Epithelial cell of prostate (primary cell): ENCODE results near the gene ZFHX3.
A peak's percentile ranks its signal among the peaks of the same experiment; 100 is the strongest.

ENCODE experiments used
- DNase-seq: peaks from one replicate; pipeline ENCODE4 v3.0.0-alpha.2; 2011; ENCODE audit warnings: low read depth, low spot score
- H3K27ac ChIP-seq: fragments of 450-650 bp; 2 replicates; pipeline ENCODE4 v1.5.1; 2017; ENCODE audit warnings: mild to moderate bottlenecking

Gene ZFHX3

DNA sequence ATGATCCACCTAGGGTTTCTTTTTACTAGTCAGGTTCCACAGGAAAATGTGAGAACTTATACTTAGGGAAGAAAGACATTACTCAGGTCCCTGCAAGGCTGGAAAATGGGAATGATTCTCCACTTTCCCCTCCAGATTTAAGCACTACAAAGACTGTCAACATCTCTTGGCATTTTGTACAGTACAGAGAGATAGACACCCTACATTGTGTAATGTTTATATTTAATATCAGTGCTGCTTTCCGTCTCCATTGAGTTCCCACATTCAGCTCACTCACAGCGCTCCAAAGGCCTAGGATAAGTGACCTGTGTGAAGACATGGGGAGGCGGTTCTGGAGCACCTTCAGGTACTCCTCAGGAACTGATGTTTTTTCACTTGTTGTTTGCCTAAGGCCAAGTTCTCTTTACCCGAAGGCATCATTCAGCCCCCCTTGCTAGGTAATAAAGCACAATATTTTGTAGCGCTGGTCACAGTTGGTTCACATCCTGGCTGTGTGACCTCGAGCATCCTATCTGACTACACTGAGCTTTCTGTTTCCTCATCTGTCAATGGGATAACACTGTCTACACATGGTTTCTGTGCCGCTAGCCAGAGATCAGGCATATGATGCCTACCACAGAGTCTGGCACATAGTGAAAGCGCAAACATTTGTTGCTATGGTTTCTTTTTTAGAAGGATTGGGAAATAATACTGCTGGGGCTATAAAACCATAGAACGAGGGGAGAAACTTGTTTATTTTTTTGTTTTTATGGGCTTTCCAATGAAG is 226.6 kb downstream of the ZFHX3 start:
- no peak overlapping the region for H3K27ac ChIP-seq
- no peak for DNase-seq

DNA sequence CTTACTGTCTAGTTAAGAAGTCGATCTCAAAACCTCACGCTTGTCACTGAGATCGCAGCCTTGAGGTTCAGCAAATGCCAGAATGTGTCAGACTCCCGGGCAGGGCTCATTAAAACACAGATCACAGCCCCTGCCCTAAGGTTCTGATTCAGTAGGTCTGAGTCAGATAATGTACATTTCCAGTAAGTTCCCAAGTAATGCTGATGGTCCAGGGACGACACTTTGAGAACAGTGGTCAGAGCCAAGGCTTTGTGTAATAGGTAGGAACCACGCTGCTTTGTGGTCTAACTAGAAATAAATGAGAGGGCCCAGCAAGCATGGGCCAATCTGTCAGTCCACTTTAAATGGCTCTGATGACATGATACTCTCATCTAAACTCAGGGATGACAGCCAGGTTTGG is 228.6 kb downstream of the ZFHX3 start:
- H3K27ac ChIP-seq, result no peak overlapping the region
- DNase-seq, result no peak

DNA sequence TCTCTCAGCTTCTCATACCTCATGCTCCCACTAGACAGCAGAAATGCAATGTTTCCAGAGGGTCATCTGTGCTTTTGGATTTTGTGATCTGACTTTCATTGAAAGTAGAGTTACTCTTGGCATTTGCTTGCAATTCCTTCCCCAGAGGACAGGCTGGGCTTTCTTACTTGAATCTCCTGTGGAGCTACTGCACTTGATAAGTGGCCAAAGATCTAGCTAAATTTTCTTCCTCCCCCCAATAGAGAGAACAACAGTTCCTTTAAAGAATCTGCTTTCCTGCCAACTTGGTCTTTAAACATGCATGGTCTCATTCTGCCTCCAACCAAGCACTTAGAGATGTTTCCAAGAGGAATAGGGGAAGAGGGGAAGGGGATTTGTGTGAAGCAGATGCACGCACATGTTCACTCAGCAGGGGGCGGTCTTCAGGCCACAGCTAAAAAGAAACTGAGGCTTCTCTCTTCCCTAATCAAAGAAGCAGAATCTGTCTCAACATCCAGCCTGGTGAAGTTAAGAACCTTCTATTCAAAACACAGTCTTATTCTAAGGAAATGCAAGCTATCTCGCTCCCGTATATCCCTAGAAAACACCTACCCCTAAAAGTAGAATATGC is 229.6 kb downstream of the ZFHX3 start:
- H3K27ac ChIP-seq, result no peak overlapping the region
- DNase-seq, result no peak

DNA sequence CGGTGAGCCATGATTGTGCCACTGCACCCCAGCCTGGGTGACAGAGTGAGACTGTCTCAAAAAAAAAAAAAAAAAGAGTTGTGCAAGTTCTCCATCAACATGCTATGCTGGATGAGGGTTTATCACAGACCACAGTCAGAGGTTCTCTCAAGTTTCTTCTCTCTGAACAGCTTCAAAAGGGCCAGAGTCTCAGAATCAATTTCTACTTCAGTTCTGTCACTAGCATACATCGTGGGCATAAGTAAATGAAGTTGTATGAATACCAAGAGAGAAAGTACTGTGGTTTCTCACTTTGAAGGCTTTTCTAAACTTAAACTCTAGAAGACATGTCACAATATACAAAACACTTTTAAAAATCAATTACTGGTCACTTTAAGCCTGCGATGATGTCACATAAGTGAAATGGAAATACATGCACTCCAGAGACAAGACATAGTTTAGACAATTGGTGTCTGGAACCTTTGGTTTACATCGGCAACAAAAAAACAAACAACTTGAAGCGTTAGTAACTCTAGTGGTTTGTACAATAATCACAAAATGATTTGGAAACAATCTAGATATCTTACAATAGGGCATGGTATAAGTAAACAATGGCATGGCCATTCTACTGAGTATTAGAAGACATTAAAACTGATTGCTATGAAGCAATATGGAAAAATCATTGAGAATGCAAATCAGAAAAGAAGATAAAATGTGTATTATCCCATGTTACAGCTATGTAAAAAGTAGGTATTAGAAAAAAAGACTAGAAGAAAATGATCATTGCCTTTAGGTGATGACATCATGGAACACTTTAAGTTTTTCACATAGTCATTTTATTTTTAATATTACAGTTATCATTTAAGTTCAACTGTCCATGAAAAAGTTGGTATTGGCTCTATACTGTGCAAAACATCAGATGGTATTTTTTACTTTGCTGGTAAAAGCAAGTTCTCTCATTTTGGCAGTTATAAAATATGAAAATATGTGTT is 232.3 kb downstream of the ZFHX3 start:
- DNase-seq, result no peak
- no peak overlapping the region for H3K27ac ChIP-seq

DNA sequence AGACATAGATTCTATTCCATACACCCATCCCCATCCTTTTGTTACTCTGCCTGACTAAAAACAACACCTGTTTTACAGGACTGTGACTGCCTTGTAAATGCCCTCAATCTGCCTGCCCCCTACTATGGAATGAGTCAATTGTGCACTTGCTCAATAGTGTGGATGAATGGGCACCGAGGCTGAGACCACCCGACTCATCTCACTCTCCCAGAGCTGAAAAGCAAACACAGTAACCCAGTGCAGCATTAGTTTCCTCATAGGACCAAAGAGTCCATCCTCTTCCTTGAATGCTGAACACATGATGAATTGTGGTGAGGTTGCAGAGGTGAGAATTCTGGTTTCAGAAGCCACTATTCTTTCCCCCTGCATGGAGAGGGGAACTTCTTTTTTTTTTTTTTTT is 233.7 kb downstream of the ZFHX3 start:
- H3K27ac ChIP-seq, result no peak overlapping the region
- no peak for DNase-seq

DNA sequence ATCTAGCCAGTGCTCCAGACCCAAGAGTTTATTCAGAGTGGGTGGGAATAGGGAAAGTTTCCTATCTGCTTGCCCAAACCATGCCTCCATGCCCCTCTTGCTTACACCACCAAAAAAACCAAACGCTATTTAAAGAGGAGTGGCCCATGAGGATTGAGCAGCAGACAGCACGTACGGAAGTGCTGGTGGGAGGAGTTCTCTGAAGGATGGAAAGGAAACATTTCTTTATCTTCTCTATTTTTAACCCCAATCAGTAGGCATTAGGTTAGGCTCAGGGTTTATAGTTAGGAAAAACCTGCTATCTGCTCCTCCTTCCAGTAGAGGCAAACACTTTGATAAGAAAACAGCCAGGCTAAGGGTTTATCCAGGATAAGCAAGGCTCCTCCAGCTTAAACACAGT is 235.3 kb downstream of the ZFHX3 start:
- no peak overlapping the region for H3K27ac ChIP-seq
- DNase-seq, result no peak

DNA sequence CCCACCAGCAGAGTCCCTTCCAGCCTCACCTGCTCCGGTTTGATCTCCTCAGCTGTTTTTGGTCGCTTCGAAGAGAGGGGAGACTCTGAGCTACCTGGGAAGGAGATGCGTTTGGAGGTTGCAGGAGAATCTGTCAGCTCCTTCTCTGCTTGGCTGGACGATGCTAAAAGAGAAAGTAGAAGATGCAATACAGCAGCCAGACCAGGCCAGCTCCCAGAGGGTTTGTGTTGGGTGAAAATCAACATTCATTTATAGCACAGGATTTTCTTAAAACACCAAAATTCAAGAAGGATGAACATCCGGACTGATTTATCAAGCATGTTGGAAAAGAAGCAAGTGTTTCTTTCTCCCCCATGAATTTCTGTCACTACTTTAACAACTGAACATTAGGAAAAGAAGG is 236.1 kb downstream of the ZFHX3 start:
- H3K27ac ChIP-seq, result no peak overlapping the region
- DNase-seq, result no peak

DNA sequence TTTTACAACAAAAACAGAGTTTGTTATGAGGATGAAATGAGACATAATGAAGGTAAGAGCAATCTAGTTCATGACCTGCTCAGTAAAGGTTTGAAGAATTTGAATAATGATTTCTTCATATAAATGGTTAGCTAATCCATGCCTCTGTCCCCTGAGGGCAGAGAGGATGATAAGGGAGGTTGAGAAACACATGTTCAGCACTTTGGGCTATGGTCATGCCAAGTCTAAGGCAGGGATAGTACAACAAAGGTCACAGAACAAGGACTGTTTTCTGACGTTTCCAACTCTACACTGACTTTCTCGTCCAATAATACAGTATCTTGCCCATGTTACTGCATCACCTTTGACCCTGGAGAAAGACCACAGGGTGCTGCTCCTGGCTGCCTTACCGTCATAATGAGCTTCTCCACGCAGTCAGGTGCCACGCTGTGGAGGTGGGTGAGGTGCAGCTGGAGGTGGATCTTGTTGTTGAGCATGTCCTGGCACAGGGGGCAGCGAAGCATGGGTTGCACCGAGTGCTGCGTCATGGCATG is 236.7 kb downstream of the ZFHX3 start:
- DNase-seq, result no peak
- no peak overlapping the region for H3K27ac ChIP-seq

DNA sequence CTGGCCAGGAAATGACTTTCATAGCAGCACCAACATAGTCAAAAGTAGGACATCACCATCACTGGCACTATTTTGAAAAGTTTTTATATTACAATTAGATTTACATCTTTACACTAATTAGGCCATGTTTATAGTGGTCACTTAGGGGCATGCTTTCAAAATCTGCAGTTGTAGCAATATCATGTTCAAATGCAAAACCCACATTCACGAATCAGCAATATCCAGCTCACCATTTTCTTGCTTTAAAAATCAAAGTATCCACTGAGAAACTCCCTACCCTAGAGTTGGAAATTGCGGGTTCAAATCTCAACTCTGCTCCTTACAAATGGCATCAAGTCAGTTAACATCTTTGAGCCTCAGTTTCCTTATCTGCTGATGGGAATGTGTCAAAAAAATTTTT is 237.4 kb downstream of the ZFHX3 start:
- DNase-seq, result no peak

DNA sequence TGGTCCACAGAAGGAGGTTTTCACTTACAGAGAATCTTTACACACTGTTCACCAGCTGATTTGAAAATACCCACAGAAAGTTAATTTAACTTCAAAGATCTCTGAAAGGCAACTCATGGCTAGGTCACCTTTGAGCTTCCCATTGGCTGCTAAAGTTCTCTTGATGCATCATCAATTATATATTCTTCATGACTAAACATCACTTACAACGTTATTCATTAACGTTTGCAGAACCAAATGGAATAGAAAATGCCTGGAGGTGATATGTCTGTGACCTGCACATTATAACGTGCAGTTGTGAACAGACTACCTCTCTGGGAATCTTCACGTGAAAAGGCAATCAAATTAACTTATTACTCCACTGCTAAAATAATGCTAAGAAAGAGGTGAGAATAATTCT is 238.5 kb downstream of the ZFHX3 start:
- H3K27ac ChIP-seq, result no peak overlapping the region
- DNase-seq, result no peak

More for the DNA sequence above, 237.4 kb downstream of the ZFHX3 start:
- H3K27ac ChIP-seq, result no peak overlapping the region

DNA sequence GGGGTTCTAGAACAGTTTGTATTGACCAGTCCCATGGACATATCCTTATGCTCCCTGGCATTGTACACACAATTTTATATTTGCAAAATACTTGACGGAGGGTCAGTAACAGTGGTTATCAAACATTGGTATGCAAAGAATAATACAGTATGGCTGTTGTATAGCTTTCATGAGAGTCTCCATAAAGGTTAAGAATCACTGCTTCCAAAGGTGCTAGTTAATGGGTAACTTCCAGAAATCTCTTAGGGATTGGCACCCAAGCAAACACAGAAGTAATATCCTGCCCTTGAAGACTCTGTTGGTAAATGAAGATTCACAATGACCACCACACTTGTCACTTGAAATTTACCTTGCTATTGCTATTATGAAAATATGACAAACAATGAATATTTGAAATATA is 239.2 kb downstream of the ZFHX3 start:
- no peak for DNase-seq

DNA sequence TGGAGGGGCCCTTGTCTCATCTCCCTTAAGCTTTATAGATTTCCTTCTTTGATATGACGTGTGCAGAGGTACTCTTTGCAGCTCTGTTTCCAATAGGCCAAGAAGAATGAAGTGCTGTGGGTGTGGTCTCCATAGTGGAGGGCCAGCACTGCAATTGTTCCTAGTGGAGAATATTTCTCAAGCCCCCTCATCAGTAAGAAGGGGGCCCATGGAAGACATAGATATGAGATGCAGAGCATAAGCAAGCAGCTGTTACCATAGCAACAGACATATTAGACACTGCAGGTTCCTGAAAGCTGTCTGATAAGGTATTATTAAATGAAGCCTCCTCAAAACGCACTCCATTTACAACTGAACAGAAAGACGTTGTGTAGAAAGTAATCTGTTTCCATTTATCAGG is 240.7 kb downstream of the ZFHX3 start:
- no peak overlapping the region for H3K27ac ChIP-seq
- DNase-seq, result no peak

More for the DNA sequence above, 239.2 kb downstream of the ZFHX3 start:
- no peak overlapping the region for H3K27ac ChIP-seq

DNA sequence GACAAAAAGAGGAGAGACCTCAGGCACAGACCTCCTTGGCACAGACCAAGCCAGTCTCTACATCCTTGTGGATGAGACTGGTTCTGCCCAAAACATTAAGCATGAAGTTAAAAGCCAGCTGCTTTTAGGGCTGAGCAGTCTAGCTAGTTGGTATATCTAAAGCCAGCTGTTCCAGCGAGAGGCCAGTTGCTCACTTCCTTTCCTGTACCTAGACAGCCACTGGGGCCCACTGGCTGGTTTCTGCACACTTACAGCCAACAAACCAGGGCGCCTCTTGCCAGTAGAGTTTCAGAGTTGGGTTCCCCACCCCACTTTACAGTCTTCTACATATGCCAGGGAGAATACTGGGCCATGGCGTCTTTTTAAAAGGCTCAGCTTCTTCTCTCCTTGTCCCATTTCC is 242.4 kb downstream of the ZFHX3 start:
- DNase-seq, result no peak
- no peak overlapping the region for H3K27ac ChIP-seq

DNA sequence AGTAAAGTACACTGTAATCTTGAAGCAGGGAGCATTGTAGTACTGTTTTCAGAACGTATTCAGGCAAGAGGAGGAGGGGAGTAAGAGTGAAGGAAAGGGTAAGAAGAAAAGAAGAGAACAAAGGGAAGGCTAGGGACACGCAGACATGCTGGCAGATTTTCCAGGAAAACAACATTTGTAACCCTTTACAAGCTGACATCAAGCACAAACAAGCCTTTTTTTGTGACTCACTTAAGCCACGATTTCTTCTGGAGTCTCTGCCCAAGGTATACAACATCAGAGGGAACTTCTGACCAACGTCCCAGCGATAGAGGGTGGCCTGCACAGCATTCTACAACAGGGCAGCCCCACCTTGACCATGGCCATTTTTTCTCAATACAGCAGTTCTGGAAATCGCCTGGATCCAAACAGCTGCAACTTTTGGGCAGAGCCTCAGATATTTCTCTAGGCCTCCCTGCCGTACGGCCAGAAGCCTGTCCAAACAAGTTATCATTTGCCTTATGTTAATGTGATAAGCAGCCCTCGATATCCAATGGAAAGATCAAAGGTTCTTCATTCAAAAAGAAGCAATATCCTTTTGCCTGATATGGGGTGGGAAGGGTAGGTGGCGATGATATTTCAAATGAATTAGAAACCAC is 247.3 kb downstream of the ZFHX3 start:
- no peak for DNase-seq
- peak overlapping the region; percentile 23 for H3K27ac ChIP-seq

DNA sequence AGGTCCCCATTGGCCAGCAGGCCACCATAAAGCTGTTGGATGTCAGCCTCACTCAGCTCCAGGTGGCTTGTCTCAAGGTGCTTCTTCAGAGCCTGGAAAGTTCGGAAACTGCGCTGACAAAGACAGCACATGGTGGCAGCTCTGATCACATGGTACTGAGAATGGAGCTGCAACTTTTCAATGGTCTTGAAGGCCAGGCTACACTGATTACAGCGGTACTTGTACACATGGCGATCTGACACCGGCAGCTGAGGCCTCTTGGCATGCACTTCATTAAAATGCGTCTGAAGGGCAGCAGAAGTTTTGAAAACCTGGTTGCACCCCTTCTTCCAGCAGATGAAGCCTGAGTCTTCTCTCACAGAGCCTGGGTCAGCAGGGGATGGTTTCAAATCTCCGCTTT is 249.7 kb downstream of the ZFHX3 start:
- no peak for DNase-seq
- no peak overlapping the region for H3K27ac ChIP-seq

DNA sequence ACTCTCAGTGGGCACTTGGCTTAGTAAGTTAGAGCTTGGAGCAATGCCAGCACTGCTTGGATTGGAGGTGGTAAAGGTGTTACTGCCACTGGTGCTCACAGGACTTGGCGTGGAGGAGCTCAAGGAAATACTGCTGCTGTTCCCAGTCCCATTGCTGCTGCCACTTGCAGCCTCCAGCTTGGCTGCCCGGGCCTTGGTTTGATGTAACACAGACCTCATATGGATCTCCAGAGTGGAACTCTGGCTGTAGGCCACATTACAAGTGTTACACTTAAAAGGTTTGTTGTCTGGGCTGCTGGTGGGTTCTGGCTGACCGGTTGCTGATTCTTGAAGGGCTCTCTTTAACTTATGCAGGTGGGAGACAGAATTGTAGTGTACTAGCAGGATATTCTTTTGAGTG is 250.3 kb downstream of the ZFHX3 start:
- no peak overlapping the region for H3K27ac ChIP-seq

DNA sequence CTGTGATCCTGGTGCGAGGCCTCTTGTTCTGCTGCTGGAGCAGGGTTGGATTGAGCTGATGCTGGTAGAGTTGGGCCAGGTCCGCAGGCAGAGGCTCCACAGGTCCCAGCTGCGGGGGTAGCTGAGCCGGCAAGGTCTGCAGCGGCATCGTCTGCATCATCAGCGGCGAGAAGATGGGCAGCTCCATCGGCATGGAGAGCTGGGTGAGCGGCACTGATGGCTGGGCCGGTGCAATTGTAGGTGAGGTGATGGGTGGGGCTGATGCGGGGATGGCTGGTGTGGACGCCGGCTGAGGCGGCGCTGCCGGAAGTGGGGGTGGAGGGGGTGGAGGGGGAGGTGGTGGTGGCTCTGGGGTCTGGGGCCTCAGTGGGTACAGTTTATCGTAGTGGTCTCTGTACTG is 251.7 kb downstream of the ZFHX3 start:
- H3K27ac ChIP-seq, result no peak overlapping the region
- no peak for DNase-seq

More for the DNA sequence above, 250.3 kb downstream of the ZFHX3 start:
- DNase-seq, result no peak

DNA sequence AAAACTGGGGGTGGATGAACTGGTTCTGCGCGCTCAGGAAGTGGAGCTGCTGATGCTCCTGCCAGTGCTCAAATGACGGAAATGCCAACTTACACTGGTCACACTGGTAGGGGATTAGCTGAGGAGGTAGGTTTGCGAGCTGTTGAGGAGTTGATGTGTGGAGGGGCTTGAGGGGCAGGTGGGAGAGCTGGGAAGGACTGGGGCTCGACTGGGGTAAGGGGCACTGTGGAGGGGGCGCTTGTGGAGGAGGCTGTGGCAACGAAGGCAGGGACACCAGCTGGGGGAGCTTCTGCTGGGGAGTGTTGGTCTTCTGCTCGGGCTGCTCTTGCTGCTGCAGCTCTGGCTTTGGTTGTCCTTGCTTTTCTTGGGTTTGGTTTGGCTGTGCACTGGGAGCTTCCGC is 252.9 kb downstream of the ZFHX3 start:
- no peak overlapping the region for H3K27ac ChIP-seq
- no peak for DNase-seq

DNA sequence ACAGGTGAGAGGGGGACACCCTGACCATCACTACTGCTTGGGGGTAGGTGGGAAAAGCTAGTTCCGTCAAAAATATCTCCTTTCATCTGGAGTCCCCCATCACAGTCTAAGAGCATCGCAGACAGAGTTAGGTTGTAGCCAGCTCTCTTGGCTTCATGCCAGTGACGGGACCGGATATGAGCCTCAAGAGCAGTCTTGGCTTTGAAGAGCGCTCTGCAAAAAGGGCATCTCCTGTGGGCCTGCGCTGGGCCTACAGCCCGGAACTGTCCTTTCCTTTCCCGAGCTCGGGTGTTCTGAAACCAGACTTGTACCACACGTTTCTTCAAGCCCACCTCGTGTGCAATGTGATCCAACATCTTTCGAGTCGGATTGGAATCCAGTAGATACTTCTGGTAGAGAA is 253.6 kb downstream of the ZFHX3 start:
- no peak overlapping the region for H3K27ac ChIP-seq
- DNase-seq, result no peak

DNA sequence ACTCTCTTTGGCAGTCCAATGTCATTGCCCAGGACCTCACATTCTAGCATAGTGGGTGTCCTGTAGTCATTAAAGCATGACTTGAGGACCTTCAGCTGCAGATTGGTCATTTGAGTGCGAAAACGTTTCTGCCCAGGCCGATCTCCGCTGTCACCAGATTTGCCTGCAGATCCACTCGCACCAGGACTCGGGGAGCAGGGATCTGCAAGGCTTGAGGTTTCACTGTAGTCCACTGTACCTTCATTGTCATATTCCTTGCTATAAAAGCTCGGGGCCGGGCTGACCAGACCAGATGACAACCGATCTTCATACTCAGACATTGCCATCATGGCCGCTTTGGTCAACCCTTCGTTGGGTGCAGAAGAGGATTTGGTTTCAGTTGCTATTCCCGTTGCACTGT is 254.2 kb downstream of the ZFHX3 start:
- no peak for DNase-seq
- no peak overlapping the region for H3K27ac ChIP-seq
